GM19328 (cell line): ENCODE results near the gene TECPR2.
"Not testable (repeated sequence)": the region's sequence is repeated elsewhere in the genome, so short reads cannot be mapped to it uniquely, and the experiment has no call there.

Experiments used
- ATAC-seq: cut with Tn5 transposase; IDR thresholded peaks from one replicate; pipeline ENCODE4 v1.9.1; 2021; ENCODE audit warnings: mild to moderate bottlenecking, moderate library complexity; ENCODE audit not compliant: unreplicated experiment

The TECPR2 gene

DNA sequence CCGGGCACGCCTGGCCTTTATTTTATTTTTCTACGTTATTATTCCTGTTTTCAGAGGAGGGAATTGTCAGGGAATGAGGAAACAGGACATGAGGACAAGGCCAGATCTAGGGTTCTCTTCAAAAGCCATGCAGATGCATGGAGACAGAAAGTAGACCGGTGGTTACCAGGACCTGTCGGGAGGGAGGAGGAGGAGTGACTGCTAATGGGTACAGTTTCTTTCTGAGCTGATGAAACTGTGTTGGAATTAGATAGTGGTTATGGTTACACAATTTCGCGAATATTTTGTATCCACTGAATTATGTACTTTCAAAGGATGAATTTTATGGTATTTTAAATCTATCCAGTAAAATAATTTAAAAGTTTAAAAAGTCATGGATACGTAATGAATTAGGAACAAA is 31.9 kb upstream of the TECPR2 start:
- ATAC-seq: no peak

GRCh38 chr14:102333390-102333789 is 29.4 kb upstream of the TECPR2 start:
- ATAC-seq: no peak

- no peak for ATAC-seq
Measured at GRCh38 chr14:102333795-102334705, 28.7 kb upstream of the TECPR2 start.

DNA sequence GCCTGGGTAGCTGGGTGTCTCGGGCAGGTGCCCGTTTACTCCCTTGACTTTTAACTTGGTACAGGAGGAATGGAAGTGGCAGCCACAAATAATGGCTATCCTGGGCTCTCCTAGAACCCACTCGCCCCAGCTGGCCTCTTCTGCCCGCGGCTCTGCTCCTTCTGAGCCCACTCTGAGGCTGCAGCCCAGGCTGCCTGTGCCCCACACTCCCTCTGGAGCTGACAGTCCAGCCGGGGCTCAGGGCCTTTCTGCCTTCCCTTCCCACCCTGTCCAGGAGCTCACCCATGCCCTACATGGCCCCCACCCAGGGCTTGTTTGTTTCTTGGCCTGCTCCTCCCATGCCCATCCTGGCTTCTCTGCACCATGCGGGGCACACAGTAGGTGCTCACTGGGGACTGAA is 27.6 kb upstream of the TECPR2 start:
- ATAC-seq: no peak

DNA sequence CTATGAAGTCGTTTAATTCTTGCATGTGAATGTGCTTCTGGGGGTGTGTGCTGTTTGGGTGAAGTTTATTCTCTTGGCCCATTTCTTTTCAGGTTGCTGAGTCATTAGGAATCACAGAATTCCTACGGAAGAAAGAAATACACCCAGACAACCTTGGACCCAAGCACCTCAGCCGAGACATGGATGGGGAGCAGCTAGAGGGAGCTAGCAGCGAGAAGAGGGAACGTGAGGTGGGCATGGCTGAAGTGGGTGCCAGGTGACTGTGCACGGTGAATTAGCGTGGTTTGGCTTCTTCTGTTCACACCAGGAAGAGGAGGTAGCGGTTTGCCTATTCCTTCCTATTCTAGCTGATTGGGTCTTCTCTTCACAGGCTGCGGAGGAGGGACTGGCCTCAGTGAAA is 24.0 kb upstream of the TECPR2 start:
- no peak for ATAC-seq

- ATAC-seq: no peak
Measured at GRCh38 chr14:102341566-102341965, 21.2 kb upstream of the TECPR2 start.

DNA sequence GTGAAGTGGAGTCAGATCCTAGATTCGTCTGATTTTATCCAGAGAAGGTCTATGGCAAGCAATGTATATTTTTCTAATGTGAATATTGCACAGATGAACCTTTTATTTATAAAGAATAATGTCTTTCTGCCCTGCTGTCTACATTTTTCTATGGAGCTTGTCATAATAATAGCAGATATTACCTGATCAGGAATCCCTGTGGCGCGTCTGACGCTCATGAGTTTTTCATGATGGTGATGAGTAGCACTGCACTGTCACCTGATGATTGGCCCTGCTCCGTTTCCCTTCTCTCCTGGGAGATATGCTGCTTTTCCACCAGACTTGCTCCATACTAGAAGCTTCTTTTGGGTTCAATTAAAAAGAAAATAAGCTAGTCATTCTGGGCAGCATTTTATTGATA is 20.5 kb upstream of the TECPR2 start:
- ATAC-seq: no peak

- no peak for ATAC-seq
Measured at GRCh38 chr14:102344084-102344483, 18.7 kb upstream of the TECPR2 start.

DNA sequence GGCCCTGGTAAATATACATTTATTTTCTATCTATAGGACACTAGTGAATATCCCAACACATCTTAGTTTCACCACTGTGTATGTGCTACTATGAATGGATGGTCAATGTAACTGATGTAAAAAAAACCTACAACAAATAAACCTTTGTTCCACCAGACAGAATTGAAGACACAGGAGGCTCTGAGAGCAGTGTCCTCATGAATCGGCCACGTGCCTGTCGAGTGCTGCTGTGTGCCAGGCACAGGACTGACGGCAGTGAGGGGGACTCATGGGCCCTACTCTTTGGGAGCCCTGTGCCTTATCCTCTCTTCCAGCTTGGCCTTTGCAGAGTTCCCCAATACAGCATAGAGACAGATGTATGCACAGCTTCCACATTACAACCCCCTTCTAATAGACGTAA is 18.3 kb upstream of the TECPR2 start:
- ATAC-seq: no peak

DNA sequence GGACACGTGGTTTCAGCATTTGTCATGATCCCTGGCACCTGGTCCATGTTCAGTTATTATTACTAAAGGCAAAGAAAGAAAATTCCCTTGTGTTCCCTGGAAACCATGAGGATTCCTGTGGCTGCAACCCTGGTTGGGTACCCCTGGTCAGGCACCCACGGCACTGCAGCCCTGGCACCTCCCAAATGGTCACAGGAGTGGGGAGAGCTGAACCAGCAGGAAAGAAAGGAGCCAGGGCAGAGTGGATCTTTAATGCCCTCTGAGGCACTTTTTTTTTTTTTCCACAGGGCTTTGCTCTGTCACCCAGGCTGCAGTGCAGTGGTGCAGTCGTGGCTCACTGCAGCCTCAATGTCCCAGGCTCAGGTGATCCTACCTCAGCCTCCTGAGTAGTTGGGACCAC is 17.5 kb upstream of the TECPR2 start:
- no peak for ATAC-seq

DNA sequence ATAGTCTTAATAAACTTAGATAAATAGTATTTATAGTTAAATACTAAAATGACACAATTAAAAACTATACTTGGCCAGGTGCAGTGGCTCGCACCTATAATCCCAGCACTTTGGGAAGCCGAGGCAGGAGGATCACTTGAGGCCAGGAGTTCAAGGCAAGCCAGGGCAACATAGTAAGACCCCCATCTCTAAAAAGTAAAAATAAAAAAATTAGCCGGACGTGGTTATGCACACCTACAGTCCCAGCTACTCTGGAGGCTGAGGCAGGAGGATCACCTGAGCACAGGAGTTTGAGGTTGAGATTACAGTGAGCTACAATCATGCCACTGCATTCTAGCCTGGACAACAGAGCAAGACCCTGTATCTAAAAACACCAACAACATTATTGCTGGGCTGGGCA is 16.1 kb upstream of the TECPR2 start:
- no peak for ATAC-seq

DNA sequence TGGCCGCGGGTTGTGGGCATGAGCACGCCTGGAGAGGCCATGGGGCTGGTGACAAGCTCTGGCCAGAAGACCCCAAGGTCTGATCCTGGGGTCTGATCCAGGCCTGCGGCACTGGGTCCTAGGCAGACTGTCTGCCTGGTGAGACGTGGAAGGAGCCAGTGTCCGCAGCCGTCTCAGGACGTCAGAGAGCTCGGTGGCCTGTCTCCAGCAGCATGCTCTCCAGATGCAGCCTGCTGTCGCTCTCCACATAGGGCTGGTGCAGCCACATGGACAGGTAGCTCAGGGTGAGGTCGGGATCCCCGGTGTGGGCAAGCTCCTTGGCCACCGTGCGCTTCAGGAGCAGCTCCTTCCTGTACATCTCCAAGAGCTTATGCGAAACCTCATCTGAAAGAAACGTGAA is 14.4 kb upstream of the TECPR2 start:
- no peak for ATAC-seq

- ATAC-seq: no peak
Measured at GRCh38 chr14:102351023-102351422, 11.7 kb upstream of the TECPR2 start.

DNA sequence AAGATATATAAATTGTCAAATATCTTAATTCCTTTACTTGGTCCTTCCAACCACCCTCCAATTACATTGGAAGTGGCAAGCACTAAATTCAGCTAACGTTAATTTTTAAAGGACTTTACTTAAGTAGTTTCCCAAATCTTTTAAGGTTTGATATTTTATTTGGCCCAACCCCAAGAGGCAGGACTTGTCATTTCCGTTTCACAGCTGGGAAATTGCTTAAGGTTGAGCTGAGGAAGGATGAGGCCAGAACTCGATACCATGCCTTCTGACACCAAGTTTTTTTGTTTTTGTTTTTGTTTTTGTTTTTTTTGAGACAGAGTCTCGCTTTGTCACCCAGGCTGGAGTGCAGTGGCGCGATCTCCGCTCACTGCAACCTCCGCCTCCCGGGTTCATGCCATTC is 11.1 kb upstream of the TECPR2 start:
- ATAC-seq: not testable (repeated sequence)

GRCh38 chr14:102352213-102352612 is 10.5 kb upstream of the TECPR2 start:
- no peak for ATAC-seq

GRCh38 chr14:102353126-102353619 is 9.6 kb upstream of the TECPR2 start:
- ATAC-seq: no peak

- no peak for ATAC-seq
Measured at GRCh38 chr14:102356280-102356679, 6.5 kb upstream of the TECPR2 start.

GRCh38 chr14:102359341-102359740 is 3.4 kb upstream of the TECPR2 start:
- ATAC-seq: no peak

DNA sequence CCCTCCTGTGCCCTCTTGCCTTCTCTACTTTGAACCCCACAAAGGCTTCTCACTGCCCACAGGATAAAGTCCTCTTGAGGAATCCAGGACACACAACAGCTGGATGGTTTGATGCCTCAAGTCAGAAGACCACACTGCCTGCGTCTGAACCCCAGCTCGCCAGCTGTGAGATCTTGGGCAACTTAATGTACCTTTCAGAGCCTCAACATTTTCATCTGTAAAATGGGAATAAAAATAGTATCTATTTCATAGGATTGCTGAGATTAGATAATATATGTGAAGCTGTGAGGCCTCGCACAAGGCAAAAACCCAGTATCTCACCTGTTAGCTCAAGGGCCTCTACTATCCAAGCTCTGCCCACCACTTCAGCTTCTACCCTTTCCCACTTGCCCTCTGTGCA is 2.4 kb upstream of the TECPR2 start:
- ATAC-seq: no peak

DNA sequence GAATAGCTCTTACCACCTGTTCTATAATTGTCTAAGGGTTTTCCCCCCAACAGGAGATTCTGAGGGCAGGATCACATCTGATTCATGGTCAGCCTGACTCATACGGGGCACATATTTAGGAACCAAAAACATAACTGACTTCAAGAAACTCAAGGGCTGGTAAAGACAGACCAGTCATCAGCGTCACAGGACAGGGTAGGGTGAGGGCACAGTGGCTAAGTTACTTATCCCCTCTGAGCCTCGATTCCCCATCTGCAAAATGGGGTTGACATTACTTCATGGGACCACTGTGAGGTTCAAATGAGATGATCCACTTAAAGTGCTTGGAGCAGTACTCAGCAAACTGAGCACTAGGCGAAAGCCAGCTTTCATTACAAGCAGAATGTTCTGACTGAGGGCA is 657 bp upstream of the TECPR2 start:
- no peak for ATAC-seq

DNA sequence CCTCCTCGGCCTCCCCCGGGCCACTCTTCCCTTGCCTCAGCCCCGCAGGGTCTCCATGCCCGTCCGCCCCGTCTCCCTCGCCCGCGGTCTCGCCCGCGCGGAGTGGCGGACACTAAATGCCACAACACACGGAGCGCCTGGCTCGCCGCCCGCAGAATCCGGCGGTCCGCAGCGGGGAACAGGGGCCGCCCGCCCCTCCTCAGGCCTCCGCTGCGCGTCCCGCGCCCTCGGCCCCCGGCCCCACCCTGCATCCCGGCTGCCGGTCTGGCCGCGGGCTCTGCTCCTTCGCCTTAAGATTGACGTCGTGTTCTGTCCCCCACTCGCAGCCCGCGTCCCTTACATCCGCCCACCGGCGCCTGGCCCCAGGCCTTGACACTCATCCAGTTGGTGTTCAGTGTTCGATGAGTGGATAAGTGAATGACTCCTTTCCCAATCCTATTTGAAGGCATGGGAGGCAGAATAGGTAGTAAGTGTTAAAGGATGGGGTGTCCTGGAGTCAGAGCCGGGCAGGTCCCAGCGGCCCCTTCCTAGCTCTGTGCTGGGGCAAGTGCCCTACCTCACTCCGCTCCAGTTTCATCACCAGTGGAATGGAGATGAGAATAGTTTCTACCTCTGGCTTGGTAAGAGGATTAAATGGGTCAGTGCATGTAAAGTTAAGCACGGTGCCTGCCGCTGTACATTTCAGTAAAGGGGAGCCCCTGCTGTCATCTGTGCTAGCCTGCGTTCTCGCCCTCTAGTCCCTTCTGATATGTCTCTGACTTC is 622 bp downstream of the TECPR2 start:
- ATAC-seq: peak; percentile 32

- no peak for ATAC-seq
Measured at GRCh38 chr14:102370305-102370809, 7.6 kb downstream of the TECPR2 start.
